ENCODE data around the gene PLEKHF1.

The PLEKHF1 gene

GRCh38 chr19:29672933-29673336, 7.7 kb downstream of the PLEKHF1 start:
- no peak for DNase-seq (ENCODE audit: extremely low read depth, low read depth)
- no peak for TF ChIP-seq CTCF (IDR thresholded peaks at IDR 0.05; ENCODE audit: low read depth, low read length)

GRCh38 chr19:29673451-29674371, 8.4 kb downstream of the PLEKHF1 start:
- no peak for DNase-seq (ENCODE audit: extremely low read depth, low read depth)
- no peak for TF ChIP-seq CTCF (IDR thresholded peaks at IDR 0.05; ENCODE audit: low read depth, low read length)

- TF ChIP-seq CTCF (IDR thresholded peaks at IDR 0.05; ENCODE audit: low read depth, low read length), result no peak
- DNase-seq (ENCODE audit: extremely low read depth, low read depth), result no peak
Observed at GRCh38 chr19:29674374-29675119, 9.3 kb downstream of the PLEKHF1 start.

- DNase-seq (ENCODE audit: extremely low read depth, low read depth), result no peak
- TF ChIP-seq CTCF (IDR thresholded peaks at IDR 0.05; ENCODE audit: low read depth, low read length), result no peak
Observed at GRCh38 chr19:29675120-29675649, 9.9 kb downstream of the PLEKHF1 start.

- DNase-seq (ENCODE audit: extremely low read depth, low read depth), result no peak
- no peak for TF ChIP-seq CTCF (IDR thresholded peaks at IDR 0.05; ENCODE audit: low read depth, low read length)
Observed at GRCh38 chr19:29675650-29676186, 10.5 kb downstream of the PLEKHF1 start.

- no peak for DNase-seq (ENCODE audit: extremely low read depth, low read depth)
- no peak for TF ChIP-seq CTCF (IDR thresholded peaks at IDR 0.05; ENCODE audit: low read depth, low read length)
Observed at GRCh38 chr19:29676586-29676985, 11.3 kb downstream of the PLEKHF1 start.

Data from AG09319 (cell line).